ENCODE results near the gene VAPA.

VAPA gene

GRCh38 chr18:9984080-9984479 lies 70.3 kb downstream of the VAPA start:
- no peak for DNase-seq

GRCh38 chr18:9985641-9986040 lies 71.8 kb downstream of the VAPA start:
- no peak for DNase-seq

GRCh38 chr18:9986156-9986930 lies 72.5 kb downstream of the VAPA start:
- no peak for DNase-seq

GRCh38 chr18:9987345-9987744 lies 73.5 kb downstream of the VAPA start:
- DNase-seq, result no peak

GRCh38 chr18:9987931-9988330 lies 74.1 kb downstream of the VAPA start:
- no peak for DNase-seq

- no peak for DNase-seq
These were observed 74.8 kb downstream of the VAPA start for GRCh38 chr18:9988665-9989064.

- no peak for DNase-seq
These were observed 75.7 kb downstream of the VAPA start for GRCh38 chr18:9989481-9989880.

- no peak for DNase-seq
These were observed 77.5 kb downstream of the VAPA start for GRCh38 chr18:9991011-9992000.

- DNase-seq, result no peak
These were observed 78.6 kb downstream of the VAPA start for GRCh38 chr18:9992300-9992972.

GRCh38 chr18:9992973-9993520 lies 79.2 kb downstream of the VAPA start:
- no peak for DNase-seq

GRCh38 chr18:9993521-9994025 lies 79.8 kb downstream of the VAPA start:
- DNase-seq, result no peak

- DNase-seq, result no peak
These were observed 80.3 kb downstream of the VAPA start for GRCh38 chr18:9994026-9994570.

- DNase-seq, result no peak
These were observed 81.0 kb downstream of the VAPA start for GRCh38 chr18:9994701-9995235.

- no peak for DNase-seq
These were observed 81.8 kb downstream of the VAPA start for GRCh38 chr18:9995631-9996030.

- DNase-seq, result no peak
These were observed 82.3 kb downstream of the VAPA start for GRCh38 chr18:9996094-9996493.

GRCh38 chr18:9997711-9998110 lies 83.9 kb downstream of the VAPA start:
- DNase-seq, result no peak

- no peak for DNase-seq
These were observed 84.5 kb downstream of the VAPA start for GRCh38 chr18:9998330-9998729.

- no peak for DNase-seq
These were observed 88.5 kb downstream of the VAPA start for GRCh38 chr18:10002280-10002679.

- DNase-seq, result no peak
These were observed 89.5 kb downstream of the VAPA start for GRCh38 chr18:10003281-10003680.

- DNase-seq, result no peak
These were observed 90.0 kb downstream of the VAPA start for GRCh38 chr18:10003866-10004265.

- DNase-seq, result no peak
These were observed 92.6 kb downstream of the VAPA start for GRCh38 chr18:10006311-10006893.
